HG03354 (cell line): ENCODE data around the gene ADH4.
"Not testable (repeated sequence)": the region's sequence is repeated elsewhere in the genome, so short reads cannot be mapped to it uniquely, and the experiment has no call there.

ENCODE experiments used
- ATAC-seq: cut with Tn5 transposase; IDR thresholded peaks from one replicate; pipeline ENCODE4 v1.9.1; 2021; ENCODE audit warnings: mild to moderate bottlenecking; ENCODE audit not compliant: unreplicated experiment, poor library complexity, severe bottlenecking

The ADH4 gene

DNA sequence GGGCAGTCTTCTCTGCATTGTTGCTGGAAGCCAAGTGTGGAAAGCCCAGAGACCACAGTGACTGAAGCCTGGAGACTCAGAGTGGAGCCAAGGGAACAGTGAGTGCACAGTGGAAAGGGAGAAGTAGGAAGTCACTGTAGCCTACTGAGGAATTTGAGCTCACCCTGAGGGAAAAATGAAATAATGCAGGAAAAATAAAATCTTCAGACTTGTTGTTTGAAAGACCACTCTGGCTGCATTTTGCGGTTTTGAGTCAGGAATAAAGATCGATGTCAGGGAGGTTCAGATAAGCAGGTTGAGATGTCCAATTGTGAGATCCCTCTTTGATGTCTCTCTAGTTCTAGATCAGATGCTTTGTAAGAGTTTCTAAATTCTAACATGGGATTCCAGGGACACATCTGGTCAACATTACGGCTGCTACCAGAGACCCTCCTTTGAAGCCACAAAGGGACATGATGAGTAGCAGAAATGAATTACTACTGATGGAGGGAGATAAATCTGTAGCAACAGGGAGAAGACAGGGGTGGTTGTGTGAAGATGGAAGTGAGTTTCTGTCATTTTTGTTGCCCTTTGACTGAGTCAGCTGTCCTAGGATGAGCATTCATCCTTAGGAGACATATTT lies 8.4 kb downstream of the ADH4 start:
- ATAC-seq, result no peak

DNA sequence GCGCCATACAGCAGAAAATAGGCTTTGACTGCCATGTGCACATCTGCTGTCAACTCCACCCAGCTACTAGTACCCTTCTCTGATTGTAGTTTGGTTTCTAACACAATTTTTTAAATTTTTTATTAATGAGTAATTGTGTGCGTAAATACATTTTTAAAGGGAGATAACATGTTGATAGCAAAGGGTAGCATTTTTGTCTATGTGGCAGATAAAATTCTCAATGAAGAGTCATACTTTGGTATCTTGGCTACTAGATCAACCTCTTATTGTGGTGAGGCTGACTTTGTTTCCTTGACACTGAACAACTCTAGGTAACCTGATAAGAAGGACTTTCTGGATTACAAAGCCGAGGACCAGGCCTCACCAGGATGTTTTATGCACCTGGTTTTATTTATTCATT lies 9.5 kb downstream of the ADH4 start:
- no peak for ATAC-seq

DNA sequence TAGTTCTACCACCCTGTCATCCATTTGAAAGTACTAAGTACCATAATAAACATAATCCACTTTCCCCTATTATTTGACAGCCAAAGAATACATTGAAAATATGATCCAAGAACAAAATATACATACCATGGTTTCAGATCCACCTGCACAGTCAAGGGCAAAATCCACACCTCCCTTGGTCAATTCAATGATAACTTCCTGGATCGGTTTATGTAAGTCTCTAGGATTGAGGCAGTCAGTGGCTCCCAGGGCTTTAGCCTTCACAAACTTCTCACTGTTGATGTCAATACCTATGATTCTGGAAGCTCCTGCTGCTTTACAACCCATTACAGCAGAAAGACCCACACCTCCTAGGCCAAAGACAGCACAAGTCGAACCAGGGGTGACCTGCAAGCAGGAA lies 12.7 kb downstream of the ADH4 start:
- ATAC-seq, result no peak

DNA sequence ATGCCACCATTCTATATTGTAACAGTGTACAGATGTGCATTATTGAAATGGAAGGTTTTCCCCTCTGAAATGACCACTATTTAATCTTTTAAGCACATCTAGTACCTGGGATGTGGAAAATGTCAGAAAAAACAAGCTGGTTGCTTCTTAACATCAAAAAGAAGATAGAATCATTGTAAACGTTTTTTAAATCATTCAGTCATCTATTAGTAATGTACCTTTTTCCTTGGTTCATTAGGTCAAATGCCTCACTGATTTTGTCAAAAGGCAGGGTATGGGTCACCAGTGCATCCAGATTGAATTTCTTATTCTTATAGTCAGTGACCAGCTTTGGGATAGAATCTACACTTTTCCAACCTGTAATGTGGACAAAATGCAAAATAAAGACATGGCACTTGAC lies 17.7 kb downstream of the ADH4 start:
- no peak for ATAC-seq

DNA sequence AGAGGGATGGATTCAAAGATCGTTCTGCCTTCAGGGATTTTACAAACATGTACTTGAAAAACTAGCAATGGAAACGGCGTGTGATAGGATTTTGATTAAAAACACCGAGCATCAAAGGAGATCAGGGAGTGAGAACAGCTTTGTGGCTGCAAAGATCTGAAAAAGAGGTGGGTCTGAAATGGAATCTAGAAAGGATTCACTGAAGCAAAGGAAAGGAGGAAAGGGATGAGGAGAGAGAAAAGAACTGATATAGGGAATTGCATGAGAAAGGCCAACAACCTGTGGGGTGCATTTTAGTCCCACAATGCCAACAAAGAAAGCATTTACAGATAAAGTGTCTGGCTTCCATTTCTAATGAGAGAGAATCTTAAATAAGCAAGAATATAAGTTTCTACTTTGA lies 23.1 kb downstream of the ADH4 start:
- no peak for ATAC-seq

DNA sequence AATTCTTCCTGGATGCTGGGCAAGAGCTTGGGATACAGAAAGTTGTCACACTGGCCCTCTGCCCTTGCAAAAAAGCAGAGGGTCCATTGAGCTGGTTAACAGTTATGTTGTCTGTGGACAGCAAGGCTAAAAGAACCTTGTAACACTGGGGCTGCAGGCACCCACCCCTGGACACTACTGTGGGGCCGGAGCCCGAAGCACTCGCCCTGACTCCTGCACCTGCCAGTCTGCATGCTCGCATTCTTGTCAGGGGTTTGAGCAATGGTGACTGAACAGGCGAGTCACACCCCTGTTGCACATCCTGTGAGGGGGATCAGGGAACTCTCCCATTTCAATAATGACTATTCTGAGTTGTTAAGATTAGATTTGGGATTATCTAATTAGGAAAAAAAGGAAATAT lies 23.6 kb downstream of the ADH4 start:
- no peak for ATAC-seq

DNA sequence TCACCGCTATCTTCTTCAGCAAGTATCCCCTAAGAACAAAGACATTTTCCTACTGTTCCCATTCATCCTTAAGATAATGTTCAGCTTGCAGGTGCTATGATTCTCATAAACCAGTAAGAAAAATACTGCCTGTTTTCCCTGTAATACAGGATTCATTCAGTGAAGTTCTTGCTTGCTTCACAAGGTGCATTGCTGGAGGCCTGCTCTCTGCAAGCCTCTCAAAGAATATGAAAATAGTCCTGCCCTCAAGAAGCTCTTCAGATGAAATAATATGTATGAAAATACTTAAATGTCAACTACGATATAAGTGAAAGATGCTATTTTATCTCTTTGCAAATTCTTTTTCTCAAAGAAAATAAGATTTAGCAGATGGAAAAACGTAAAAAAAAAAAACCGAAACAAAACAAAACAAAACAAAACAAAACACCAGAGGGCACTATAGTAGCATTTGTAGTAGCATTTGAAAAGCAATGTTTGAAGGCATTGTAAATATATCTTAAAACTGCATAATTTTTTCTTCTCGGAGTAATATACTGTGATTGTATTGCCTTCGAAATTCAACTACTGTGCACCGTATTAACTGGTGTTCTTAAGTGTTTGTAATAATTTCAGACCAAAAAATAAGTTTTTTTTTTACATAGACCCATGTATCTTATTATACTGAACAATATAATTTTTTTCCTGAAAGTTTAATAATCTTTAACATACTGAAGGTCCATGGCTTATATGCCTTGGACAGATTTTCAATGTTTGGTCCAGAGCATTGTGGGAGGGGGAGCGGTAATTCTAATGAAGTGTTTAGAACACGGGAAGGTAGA lies 26.0 kb downstream of the ADH4 start:
- ATAC-seq, result no peak

DNA sequence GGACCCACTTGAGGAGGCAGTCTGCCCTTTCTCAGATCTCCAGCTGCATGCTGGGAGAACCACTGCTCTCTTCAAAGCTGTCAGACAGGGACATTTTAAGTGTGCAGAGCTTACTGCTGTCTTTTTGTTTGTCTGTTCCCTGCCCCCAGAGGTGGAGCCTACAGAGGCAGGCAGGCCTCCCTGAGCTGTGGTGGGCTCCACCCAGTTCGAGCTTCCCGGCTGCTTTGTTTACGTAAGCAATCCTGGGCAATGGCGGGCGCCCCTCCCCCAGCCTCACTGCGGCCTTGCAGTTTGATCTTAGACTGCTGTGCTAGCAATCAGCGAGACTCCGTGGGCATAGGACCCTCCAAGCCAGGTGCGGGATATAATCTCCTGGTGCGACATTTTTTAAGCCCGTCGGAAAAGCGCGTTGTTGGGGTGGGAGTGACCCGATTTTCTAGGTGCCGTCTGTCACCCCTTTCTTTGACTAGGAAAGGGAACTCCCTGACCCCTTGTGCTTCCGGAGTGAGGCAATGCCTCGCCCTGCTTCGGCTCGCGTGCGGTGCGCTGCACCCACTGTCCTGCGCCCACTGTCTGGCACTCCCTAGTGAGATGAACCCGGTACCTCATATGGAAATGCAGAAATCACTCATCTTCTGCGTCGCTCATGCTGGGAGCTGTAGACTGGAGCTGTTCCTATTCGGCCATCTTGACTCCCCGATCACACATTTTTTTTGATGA lies 26.8 kb downstream of the ADH4 start:
- not testable (repeated sequence) for ATAC-seq

DNA sequence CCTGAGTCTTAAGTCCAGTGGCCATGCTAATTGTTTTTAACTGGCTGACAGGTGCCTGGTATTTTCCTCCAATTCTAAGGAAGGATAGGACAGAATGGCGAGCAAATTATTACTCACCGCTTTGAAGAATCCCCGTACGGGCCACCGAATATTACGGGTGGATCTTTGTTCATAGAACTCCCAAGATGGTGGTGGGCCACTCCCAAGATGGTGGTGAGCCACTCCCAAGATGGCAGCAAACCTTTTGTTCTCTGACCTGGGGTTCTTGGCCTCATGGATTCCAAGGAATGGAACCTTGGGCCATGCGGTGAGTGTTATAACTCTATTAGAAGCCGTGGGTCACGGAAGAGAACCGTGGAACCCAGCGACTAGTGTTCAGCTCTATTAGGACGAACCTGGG lies 34.8 kb downstream of the ADH4 start:
- ATAC-seq, result not testable (repeated sequence)

DNA sequence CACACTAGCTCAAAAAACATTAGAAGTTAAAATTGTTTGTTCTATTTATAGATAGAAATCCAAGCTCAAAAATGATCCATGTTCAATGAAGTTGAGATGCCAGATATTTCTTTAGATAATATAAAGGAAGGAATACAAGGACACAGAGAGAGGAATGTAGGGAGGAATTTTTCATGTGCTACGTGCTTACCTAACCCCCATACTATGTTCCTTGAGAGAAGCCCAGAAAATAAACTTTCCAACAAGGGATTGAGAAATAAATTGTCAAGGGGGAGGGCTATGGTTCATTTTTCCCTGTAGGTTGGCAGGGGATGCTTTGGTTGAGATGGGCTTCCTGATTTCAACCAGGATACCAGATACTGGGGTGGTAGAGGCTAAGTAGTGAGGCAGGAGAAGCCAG lies 39.9 kb downstream of the ADH4 start:
- ATAC-seq, result no peak

DNA sequence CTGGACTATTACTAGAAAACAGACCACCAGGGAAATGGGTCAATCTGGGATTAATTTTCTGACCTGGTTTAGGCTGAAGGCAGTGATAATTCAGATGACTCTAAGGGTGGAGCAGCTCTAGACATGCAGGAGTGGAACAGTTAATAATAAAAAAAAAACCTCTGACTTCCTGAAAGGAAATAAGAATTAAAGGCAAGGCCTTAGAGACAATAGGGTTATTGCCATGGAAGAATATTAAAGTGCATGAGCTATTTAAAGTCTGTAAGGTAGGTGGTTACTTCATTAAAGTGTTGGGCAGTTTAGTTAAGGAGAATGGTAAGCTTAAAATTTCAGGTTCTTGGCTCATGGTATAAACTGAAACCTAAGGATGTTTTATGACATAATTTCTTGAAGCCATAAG lies 40.9 kb downstream of the ADH4 start:
- ATAC-seq, result no peak

DNA sequence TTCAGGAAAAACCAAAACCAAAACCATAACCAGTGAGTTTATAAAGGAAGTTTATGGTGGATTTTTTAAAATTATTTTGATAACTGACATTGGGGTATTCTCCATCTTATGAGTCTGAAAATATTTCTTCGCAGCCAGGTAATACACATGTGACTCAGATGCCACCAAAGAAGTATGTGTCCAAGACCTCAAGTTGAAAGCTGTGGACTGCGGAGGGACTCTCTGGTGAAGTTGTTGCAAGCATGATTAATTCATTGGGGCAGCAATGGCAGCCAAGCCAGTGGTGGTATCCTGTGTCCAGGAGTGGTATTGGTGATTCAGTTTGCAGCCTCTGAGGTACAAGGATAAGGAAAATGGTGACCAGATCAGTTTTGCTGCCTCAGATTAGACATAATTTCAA lies 41.5 kb downstream of the ADH4 start:
- no peak for ATAC-seq

DNA sequence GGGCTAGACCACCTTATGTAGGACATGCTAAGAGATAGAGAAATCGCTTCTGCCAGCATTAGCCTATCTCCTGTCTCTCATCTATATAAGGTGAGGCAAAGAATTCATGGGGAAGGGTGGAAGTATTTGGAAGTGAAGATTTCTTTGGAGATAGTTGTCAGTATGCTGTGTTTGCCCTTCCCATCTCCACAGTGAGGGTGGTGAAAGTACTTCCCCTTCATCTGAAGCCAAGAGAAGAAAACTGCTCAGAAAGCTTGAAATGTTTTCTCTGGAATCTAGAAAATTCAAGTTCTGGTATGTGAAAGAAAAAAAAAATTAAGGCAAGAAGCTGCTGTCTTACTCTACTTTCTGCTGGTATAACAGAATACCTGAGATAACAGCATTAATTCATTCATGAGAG lies 43.2 kb downstream of the ADH4 start:
- ATAC-seq, result no peak

DNA sequence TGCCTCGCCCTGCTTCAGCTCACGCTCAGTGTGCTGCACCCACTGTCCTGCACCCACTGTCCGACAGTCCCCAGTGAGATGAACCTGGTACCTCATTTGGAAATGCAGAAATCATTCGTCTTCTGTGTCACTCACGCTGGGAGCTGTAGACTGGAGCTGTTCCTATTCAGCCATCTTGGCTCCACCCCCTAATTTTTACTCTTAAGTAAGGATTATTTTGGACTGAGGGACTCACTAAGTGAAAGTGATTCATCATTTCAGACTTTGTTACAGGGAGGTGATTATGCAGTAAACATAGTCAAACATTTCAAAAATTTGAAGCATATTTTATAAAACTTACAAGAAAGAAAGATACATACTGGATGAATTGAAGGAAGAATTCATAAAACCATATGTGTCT lies 44.3 kb downstream of the ADH4 start:
- not testable (repeated sequence) for ATAC-seq

DNA sequence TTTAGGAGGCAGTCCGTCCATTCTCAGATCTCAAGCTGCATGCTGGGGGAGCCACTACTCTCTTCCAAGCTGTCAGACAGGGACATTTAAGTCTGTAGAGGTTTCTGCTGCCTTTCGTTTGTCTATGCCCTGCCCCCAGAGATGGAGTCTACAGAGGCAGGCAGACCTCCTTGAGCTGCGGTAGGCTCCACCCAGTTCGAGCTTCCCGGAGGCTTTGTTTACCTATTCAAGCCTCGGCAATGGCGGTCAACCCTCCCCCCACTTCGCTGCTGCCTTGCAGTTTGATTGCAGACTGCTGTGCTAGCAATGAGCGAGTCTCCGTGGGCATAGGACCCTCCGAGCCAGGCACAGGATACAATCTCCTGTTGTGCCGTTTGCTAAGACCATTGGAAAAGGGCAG lies 44.8 kb downstream of the ADH4 start:
- ATAC-seq, result no peak

DNA sequence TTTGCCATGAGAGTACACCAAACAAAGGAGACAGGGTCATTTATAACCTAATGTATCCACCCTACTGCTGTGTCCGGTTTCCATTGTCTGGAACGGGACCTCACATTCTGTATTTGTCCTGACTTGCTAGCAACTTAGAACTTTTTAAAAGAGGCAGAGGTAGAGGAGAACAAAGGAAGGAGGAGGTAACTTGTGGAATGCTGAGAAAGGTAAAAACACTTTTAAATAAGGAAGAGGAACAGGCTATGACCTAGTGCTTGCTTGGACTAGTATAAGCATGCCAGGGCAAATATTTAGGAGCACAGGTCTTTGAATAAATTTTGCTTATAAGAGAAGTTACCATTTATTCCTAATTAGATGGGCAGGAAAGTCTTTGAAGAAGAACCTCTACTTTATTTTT lies 52.3 kb downstream of the ADH4 start:
- not testable (repeated sequence) for ATAC-seq

DNA sequence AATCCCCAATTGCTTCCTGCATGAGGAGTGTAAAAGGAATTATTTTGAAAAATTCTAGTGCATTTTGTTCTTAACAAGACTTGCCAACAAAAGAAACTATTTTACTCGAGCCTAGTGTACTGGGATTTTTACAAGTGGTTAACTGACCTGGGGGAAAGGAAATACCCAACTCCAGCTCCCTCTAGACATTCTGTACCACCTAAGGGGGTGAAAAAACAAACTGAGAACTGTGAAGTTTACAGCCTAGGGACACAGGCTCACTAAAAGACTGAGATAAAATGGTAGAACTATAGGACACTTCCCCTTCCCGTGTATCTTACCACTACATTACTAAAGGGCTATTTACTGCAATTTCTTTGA lies 52.9 kb downstream of the ADH4 start:
- no peak for ATAC-seq

DNA sequence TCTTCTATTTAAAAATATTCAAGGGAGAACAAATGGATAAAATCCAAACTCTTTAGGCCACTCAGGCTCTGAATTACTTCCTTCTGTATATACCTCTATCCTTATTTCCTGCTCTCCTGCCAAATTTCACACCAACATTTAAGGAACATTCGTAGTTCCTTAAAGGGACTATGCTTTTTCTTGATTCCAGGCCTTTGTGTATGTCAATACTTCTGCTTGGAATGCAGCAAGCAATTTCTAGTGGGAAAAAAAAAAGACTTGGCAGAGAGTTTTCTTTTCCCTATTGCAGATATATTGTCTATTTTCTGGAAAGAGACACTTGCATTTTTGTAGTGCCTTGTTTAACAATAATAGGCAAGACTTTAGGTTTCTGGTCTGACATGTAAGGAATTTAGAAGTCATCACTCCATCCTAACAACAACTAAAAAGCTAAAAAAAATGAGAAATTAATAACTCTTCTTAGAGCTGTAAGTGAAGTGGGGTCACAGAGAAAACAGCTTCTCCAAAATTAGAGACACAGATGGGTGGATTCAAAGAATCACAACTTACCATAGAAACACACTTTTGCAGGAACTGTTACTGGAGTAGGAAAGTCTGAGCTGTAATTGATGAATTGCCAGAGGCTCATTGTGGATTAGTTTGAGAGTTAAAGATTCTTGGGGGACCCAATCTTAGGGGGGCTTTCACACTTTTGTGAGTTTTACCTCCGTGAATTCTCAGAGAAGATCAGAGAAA lies 53.4 kb downstream of the ADH4 start:
- no peak for ATAC-seq

DNA sequence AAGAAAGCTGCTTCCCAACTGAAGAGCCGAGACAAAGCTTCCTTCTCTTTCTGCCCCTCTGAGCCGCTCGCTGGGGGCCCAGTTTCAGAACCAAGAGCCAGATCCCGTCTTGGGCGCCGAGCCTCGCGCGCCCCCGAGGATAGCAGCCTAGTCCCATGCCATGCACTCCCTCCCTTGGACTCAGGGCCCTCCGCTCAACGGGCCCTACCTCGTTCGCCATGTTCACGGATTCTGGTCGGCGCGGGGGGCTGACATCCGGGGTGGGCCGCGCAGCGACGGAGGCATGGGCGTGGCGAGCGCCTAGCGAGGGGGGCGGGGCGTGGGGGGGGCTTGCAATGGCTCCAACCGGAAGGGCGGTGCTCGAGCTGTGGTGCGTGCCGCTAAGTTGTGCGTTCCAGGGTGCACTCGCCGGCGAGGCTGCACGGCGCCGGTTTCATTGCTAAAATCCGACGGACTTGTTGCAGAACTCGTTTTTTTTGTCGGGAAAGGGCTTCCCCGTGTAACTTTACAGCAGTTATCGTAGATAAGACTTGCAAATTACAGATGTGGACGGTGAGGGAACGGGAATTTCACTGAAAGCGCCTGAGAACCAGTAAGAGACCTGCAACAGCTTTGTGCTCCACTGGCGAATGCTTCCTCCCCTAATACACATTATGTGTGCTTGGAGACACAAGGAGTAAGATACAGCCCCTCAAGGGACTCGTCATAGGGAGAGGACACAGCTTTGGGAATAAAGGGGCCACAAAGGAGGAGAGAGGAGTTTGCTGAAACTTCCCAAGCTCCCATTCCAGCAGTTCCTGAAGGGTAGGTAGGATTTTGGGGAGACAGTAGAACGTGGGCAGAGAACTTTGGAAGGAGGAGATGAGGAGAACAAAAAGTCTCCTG lies 55.4 kb downstream of the ADH4 start, which contains the start of gene ADH5:
TSS of gene ADH5 (minus strand) at position 308 of the 885 bp plus-strand sequence. CDS start at position 220, 88 bp downstream.
- peak; percentile 95 for ATAC-seq
